PC-3 (cell line): ENCODE data around the gene CUTA. TPM values are rescaled to one million over a fixed set of nuclear protein-coding genes. Genes with fewer than 3 reads are reported as not detected.

Source experiments
- ATAC-seq: fragments of 200-7000 bp; cut with Tn5 transposase; 2 replicates; pipeline ENCODE4 v1.9.1; 2020; ENCODE audit warnings: mild to moderate bottlenecking, moderate library complexity
- BruUV-seq: library from RNA; stranded (reverse); fragments of 400-500 nt; replicated peaks from 2 replicates; lab custom pipeline; 2021; lab: Mats Ljungman, UMichigan
- CTCF ChIA-PET: fragments of 300-600 bp; sonication (Branson Sonifier 250); formaldehyde crosslinking; loops from one replicate; lab custom pipeline; 2022; ENCODE audit warnings: antibody characterized with exemption; lab: Charles Lee
- POLR2A ChIA-PET: fragments of 300-600 bp; sonication (Branson Sonifier 250); formaldehyde crosslinking; loops from one replicate; lab custom pipeline; 2022; ENCODE audit warnings: antibody characterized with exemption; ENCODE audit not compliant: unreplicated experiment; lab: Charles Lee
- DNase-seq: peaks from one replicate; pipeline ENCODE4 v3.0.0-alpha.2; 2015
- H2AFZ ChIP-seq: fragments of 300-600 bp; sonication (generic); 2 replicates; pipeline ENCODE4 v1.6.0; 2016; ENCODE audit warnings: antibody characterized with exemption, low read length
- H3F3A ChIP-seq: fragments of 300-600 bp; sonication (generic); one replicate; pipeline ENCODE4 v1.6.0; 2017; ENCODE audit warnings: antibody characterized with exemption, low read length, control low read depth, mild to moderate bottlenecking; ENCODE audit not compliant: unreplicated experiment
- H3K27ac ChIP-seq: fragments of 300-600 bp; sonication (generic); 2 replicates; pipeline ENCODE4 v1.5.1; 2016; ENCODE audit warnings: mild to moderate bottlenecking, low read length
- H3K27me3 ChIP-seq: fragments of 300-600 bp; sonication (generic); 2 replicates; pipeline ENCODE4 v1.6.1; 2016; ENCODE audit warnings: low read length, mixed read lengths
- H3K36me3 ChIP-seq: fragments of 300-600 bp; sonication (generic); 2 replicates; pipeline ENCODE4 v1.6.1; 2016; ENCODE audit warnings: low read depth, mixed run types, low read length, mixed read lengths
- H3K4me1 ChIP-seq: fragments of 300-600 bp; sonication (generic); 2 replicates; pipeline ENCODE4 v1.5.1; 2016; ENCODE audit warnings: low read length; ENCODE audit not compliant: insufficient read depth
- H3K4me2 ChIP-seq: fragments of 300-600 bp; sonication (generic); 2 replicates; pipeline ENCODE4 v1.6.0; 2016; ENCODE audit warnings: low read length
- H3K4me3 ChIP-seq: fragments of 300-600 bp; sonication (generic); 2 replicates; pipeline ENCODE4 v1.5.1; 2016; ENCODE audit warnings: mild to moderate bottlenecking, low read length, mixed read lengths
- H3K79me2 ChIP-seq: fragments of 300-600 bp; sonication (generic); 2 replicates; pipeline ENCODE4 v1.6.1; 2017; ENCODE audit warnings: low read length, mixed read lengths
- H3K9ac ChIP-seq: fragments of 300-600 bp; sonication (generic); 2 replicates; pipeline ENCODE4 v1.6.0; 2016; ENCODE audit warnings: mild to moderate bottlenecking, low read length
- H3K9me2 ChIP-seq: fragments of 300-600 bp; sonication (generic); replicated peaks from 2 replicates; pipeline ENCODE4 v1.6.1; 2016; ENCODE audit warnings: mixed run types, low read length, mixed read lengths
- H3K9me3 ChIP-seq: fragments of 300-600 bp; sonication (generic); 2 replicates; pipeline ENCODE4 v1.6.1; 2016; ENCODE audit warnings: low read length, mixed read lengths
- H4K20me1 ChIP-seq: fragments of 300-600 bp; sonication (generic); 2 replicates; pipeline ENCODE4 v1.6.1; 2016; ENCODE audit warnings: low read length, mixed read lengths
- EZH2 ChIP-seq: fragments of 300-600 bp; sonication (generic); IDR thresholded peaks from one replicate; pipeline ENCODE4 v1.6.1; 2017; ENCODE audit warnings: antibody characterized with exemption, mild to moderate bottlenecking, low read length; ENCODE audit not compliant: unreplicated experiment
- EZH2phosphoT487 ChIP-seq: fragments of 300-600 bp; sonication (generic); IDR thresholded peaks from 2 replicates; pipeline ENCODE4 v1.6.1; 2018; ENCODE audit warnings: mild to moderate bottlenecking, antibody characterized with exemption, low read length, borderline replicate concordance
- intact Hi-C: fragments of 100-400 bp; cut with micrococcal nuclease; formaldehyde crosslinking; loops from 2 replicates; pipeline ENCODE4 v1.9.0; 2023
- total RNA-seq: library from RNA; depleted of rRNA; stranded (reverse); fragments of >200 nt; gene quantifications from 2 replicates; pipeline ENCODE4 v1.2.3, GENCODE V29; 2014
- TF ChIP-seq, protein P1 (sequence below): fragments of 300-600 bp; sonication (generic); conservative IDR thresholded peaks from 2 replicates; pipeline ENCODE4 v1.5.1; 2017; ENCODE audit warnings: antibody characterized with exemption, low read depth, mild to moderate bottlenecking, low read length

The CUTA gene
- total RNA-seq, 1 experiment from 2014 or later = 242 TPM

DNA sequence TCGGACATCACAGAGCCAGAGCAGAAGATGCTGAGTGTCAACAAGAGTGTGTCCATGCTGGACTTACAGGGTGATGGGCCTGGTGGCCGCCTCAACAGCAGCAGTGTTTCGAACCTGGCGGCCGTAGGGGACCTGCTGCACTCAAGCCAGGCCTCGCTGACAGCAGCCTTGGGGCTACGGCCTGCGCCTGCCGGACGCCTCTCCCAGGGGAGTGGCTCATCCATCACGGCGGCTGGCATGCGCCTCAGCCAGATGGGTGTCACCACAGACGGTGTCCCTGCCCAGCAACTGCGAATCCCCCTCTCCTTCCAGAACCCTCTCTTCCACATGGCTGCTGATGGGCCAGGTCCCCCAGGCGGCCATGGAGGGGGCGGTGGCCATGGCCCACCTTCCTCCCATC is 25.1 kb upstream of the CUTA start:
- no peaks in the 10 kb centered on the region for H4K20me1 ChIP-seq
- H3K4me2 ChIP-seq = no peak overlapping the region
- H2AFZ ChIP-seq = no peak overlapping the region
- no peak for ATAC-seq
- H3F3A ChIP-seq = no peaks in the 10 kb centered on the region
- no peaks in the 10 kb centered on the region for H3K9me2 ChIP-seq
- TF ChIP-seq EZH2 (no peak), EZH2phosphoT487 (no peak)
- TF ChIP-seq, protein P1, sequence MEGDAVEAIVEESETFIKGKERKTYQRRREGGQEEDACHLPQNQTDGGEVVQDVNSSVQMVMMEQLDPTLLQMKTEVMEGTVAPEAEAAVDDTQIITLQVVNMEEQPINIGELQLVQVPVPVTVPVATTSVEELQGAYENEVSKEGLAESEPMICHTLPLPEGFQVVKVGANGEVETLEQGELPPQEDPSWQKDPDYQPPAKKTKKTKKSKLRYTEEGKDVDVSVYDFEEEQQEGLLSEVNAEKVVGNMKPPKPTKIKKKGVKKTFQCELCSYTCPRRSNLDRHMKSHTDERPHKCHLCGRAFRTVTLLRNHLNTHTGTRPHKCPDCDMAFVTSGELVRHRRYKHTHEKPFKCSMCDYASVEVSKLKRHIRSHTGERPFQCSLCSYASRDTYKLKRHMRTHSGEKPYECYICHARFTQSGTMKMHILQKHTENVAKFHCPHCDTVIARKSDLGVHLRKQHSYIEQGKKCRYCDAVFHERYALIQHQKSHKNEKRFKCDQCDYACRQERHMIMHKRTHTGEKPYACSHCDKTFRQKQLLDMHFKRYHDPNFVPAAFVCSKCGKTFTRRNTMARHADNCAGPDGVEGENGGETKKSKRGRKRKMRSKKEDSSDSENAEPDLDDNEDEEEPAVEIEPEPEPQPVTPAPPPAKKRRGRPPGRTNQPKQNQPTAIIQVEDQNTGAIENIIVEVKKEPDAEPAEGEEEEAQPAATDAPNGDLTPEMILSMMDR = no peak
- no peak for DNase-seq
- ChIA-PET CTCF (interaction anchor here (0.6 kb wide), 1 partner anchor 254 kb away, joined by 3 read pairs; no protein-coding TSS in a partner anchor), POLR2A (no interaction called here)
- H3K27ac ChIP-seq = no peak overlapping the region
- BruUV-seq = no TSS peak
- H3K36me3 ChIP-seq = no peaks in the 10 kb centered on the region
- intact Hi-C loops = no loop called here
- no peaks in the 10 kb centered on the region for H3K27me3 ChIP-seq
- H3K79me2 ChIP-seq = no peaks in the 10 kb centered on the region
- H3K9ac ChIP-seq = no peak overlapping the region
- no peaks in the 10 kb centered on the region for H3K9me3 ChIP-seq
- H3K4me3 ChIP-seq = no peak overlapping the region
- H3K4me1 ChIP-seq = no peaks in the 10 kb centered on the region

DNA sequence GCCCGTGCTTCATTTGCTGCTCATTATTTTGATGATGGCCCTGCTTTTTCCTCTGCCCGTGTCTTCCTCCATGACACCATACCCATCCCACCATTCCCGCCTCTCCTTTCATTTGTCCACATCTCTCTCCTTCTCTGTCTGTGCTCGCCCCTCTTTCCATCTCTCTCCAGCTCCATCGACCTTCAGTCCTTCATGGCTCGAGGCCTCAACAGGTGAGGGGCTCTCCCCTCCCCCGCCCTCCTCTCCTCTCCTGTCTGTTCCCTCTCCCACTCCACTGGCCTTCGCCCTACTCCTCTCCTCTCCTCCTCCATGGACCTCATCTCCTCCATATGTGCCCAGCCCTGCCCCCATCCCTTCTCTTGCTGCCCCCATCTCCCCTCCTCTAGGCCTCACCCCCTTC is 24.4 kb upstream of the CUTA start:
- no peaks in the 10 kb centered on the region for H3K79me2 ChIP-seq
- no peak overlapping the region for H3K9ac ChIP-seq
- H3K9me3 ChIP-seq = no peaks in the 10 kb centered on the region
- H3K4me2 ChIP-seq = no peak overlapping the region
- H4K20me1 ChIP-seq = no peaks in the 10 kb centered on the region
- TF ChIP-seq, protein P1 = no peak
- TF ChIP-seq EZH2phosphoT487 (no peak), EZH2 (no peak)
- H3K27ac ChIP-seq = no peak overlapping the region
- ATAC-seq = no peak
- intact Hi-C loops = no loop called here
- no peaks in the 10 kb centered on the region for H3K36me3 ChIP-seq
- ChIA-PET CTCF (interaction anchor here (0.6 kb wide), 1 partner anchor 255 kb away, joined by 3 read pairs; no protein-coding TSS in a partner anchor), POLR2A (no interaction called here)
- H3F3A ChIP-seq = no peaks in the 10 kb centered on the region
- no peak for DNase-seq
- H3K4me1 ChIP-seq = no peaks in the 10 kb centered on the region
- H3K4me3 ChIP-seq = no peak overlapping the region
- no peaks in the 10 kb centered on the region for H3K27me3 ChIP-seq
- H2AFZ ChIP-seq = no peak overlapping the region
- no TSS peak for BruUV-seq
- no peaks in the 10 kb centered on the region for H3K9me2 ChIP-seq

DNA sequence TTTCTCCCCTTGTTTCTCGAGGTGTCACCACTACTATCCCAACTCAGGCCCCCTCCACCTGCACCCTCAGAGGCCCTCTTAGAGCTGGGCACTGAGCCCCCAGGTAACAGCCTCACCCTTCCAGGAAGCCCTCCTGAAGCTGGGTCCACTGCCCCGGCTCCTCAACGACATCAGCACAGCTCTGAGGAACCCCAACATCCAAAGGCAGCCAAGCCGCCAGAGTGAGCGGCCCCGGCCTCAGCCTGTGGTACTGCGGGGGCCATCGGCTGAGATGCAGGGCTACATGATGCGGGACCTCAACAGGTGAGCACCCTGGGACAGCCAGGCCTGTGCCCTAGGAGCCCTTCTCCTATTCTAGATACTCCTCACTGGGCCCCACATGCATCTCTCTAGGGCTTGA is 23.6 kb upstream of the CUTA start:
- TF ChIP-seq EZH2phosphoT487 (no peak), EZH2 (no peak)
- TF ChIP-seq, protein P1 = no peak
- Histone ChIP-seq H3K36me3 (no peaks in the 10 kb centered on the region), H3K4me1 (no peaks in the 10 kb centered on the region), H3K79me2 (no peaks in the 10 kb centered on the region), H3K9ac (no peak overlapping the region), H3K27ac (no peak overlapping the region), H3K4me2 (no peak overlapping the region), H3K9me3 (no peaks in the 10 kb centered on the region), H4K20me1 (no peaks in the 10 kb centered on the region), H3K4me3 (no peak overlapping the region), H2AFZ (no peak overlapping the region), H3K9me2 (no peaks in the 10 kb centered on the region), H3K27me3 (no peaks in the 10 kb centered on the region), H3F3A (no peaks in the 10 kb centered on the region)
- no peak for ATAC-seq
- CTCF ChIA-PET = interaction anchor here (0.6 kb wide), 1 partner anchor 138 kb away, joined by 4 read pairs; the partner anchor contains the start of gene BAK1
- intact Hi-C loops = no loop called here
- POLR2A ChIA-PET = no interaction called here
- no peak for DNase-seq
- BruUV-seq = no TSS peak
